ENCODE measurements around the gene VSIG2. TPM values are rescaled to one million over a fixed set of nuclear protein-coding genes. Genes with fewer than 3 reads are reported as not detected.

Gene VSIG2
- total and polyA plus RNA-seq, 2 of the 4 experiments (the other 2 are of a cell fraction), result not detected

- H3K4me2 ChIP-seq (ENCODE audit: low read depth, low read length), result no peak overlapping the region
- in situ Hi-C loops (cut with MboI; ENCODE audit: low sequenced_read_pairs), result no loop called here
- no peaks in the 10 kb centered on the region for H3K9me1 ChIP-seq (ENCODE audit: insufficient read depth, low read length)
- no peak overlapping the region for H2BK15ac ChIP-seq (ENCODE audit: low read depth, low read length)
- intact Hi-C loops (cut with micrococcal nuclease), result no loop called here
- no peak overlapping the region for H4K8ac ChIP-seq (ENCODE audit: low read depth in 2 of 2, low read length in 2 of 2)
- no peak overlapping the region for H3K4ac ChIP-seq (ENCODE audit: low read depth, low read length)
- H4K20me1 ChIP-seq (ENCODE audit: insufficient read depth, low read length), result no peaks in the 10 kb centered on the region
- no peak overlapping the region for H3K9ac ChIP-seq (ENCODE audit: low read depth, low read length)
- CTCF ChIA-PET, result no interaction called here
- H2AK9ac ChIP-seq (replicated peaks; ENCODE audit: low read depth, low read length, poor library complexity), result no peak overlapping the region
- H2AFZ ChIP-seq (replicated peaks; ENCODE audit: low read length, poor library complexity), result no peak overlapping the region
- no peak for ATAC-seq (ENCODE audit: low read depth)
- H3K27me3 ChIP-seq (ENCODE audit: control insufficient read depth, insufficient read depth, low read length), result peaks cover 8% of the 10 kb centered on the region
- dilution Hi-C loops (cut with HindIII; ENCODE audit: low sequenced_read_pairs, unreplicated experiment), result no loop called here
- no peaks in the 10 kb centered on the region for H3K79me1 ChIP-seq (ENCODE audit: low read depth in 1 of 2, low read length in 2 of 2)
- TF ChIP-seq RCOR1 (IDR thresholded peaks at IDR 0.05; ENCODE audit: insufficient replicate concordance, low read length) (no peak), FOS (IDR thresholded peaks at IDR 0.05; ENCODE audit: low read depth, low read length) (no peak), POLR2A (IDR thresholded peaks at IDR 0.05; ENCODE audit: low read depth, low read length) (no peak), MXI1 (IDR thresholded peaks at IDR 0.05; ENCODE audit: borderline replicate concordance, low read depth, low read length) (no peak), CHD1 (IDR thresholded peaks at IDR 0.05; ENCODE audit: low read depth, low read length) (no peak), NFE2L2 (IDR thresholded peaks at IDR 0.05; ENCODE audit: low read depth, low read length) (no peak)
- H3K18ac ChIP-seq (ENCODE audit: low read depth, low read length), result no peak overlapping the region
- no peaks in the 10 kb centered on the region for H3K36me3 ChIP-seq (ENCODE audit: control insufficient read depth, insufficient read depth, low read length)
- H4K5ac ChIP-seq (ENCODE audit: low read depth, low read length), result no peak overlapping the region
- no peak overlapping the region for H2BK120ac ChIP-seq (ENCODE audit: low read depth, low read length)
- H3K4me1 ChIP-seq (ENCODE audit: control insufficient read depth, insufficient read depth, low read length), result no peaks in the 10 kb centered on the region
- no peak overlapping the region for H3K23ac ChIP-seq (ENCODE audit: low read depth, low read length)
- peaks cover 6% of the 10 kb centered on the region; the same call in 1 of the 2 replicates for H3K9me3 ChIP-seq (ENCODE audit: control insufficient read depth, insufficient read depth, low read length)
- no peak overlapping the region for H3K4me3 ChIP-seq (ENCODE audit: insufficient read depth, low read depth, low read length)
- no CpG with 5 or more reads among the region's 4 CpGs for WGBS, 2 experiments (ENCODE audit: extremely low coverage in 2 of 2, insufficient read length in 1 of 2)
- no TSS peak for BruUV-seq (replicated peaks)
- no peak overlapping the region for H2AK5ac ChIP-seq (ENCODE audit: low read depth, low read length)
- H2BK5ac ChIP-seq (ENCODE audit: low read depth, low read length, poor library complexity, severe bottlenecking), result no peak overlapping the region
- POLR2A ChIA-PET (ENCODE audit: unreplicated experiment), result no interaction called here
- H4K91ac ChIP-seq (ENCODE audit: insufficient read depth, low read depth, low read length), result no peak overlapping the region
- DNase-seq, result no peak
- H3K14ac ChIP-seq (replicated peaks; ENCODE audit: low read depth, low read length), result no peak overlapping the region
- no peak overlapping the region for H3K56ac ChIP-seq (ENCODE audit: extremely low read depth, insufficient read depth, low read length)
- H3K27ac ChIP-seq (ENCODE audit: insufficient read depth, low read length), result no peak overlapping the region
- no peak overlapping the region for H2BK20ac ChIP-seq (ENCODE audit: low read depth, low read length)
Observed at GRCh38 chr11:124707829-124708228, 44.2 kb downstream of the VSIG2 start.

All from IMR-90 (cell line).